Measurements from ENCODE around the gene OR1N1.

Gene OR1N1

GRCh38 chr9:122477346-122477745, 49.7 kb downstream of the OR1N1 start:
- no peak overlapping the region for H3K4me3 ChIP-seq
- no peak overlapping the region for H3K27ac ChIP-seq
